ENCODE data around the gene ME3. TPM values are rescaled to one million over a fixed set of nuclear protein-coding genes. Genes with fewer than 3 reads are reported as not detected.

ME3 gene
- total and polyA plus RNA-seq, 2 donors (not counting 1 experiment from before 2014, with no cell fraction given): 8.8 to 50.7 TPM

DNA sequence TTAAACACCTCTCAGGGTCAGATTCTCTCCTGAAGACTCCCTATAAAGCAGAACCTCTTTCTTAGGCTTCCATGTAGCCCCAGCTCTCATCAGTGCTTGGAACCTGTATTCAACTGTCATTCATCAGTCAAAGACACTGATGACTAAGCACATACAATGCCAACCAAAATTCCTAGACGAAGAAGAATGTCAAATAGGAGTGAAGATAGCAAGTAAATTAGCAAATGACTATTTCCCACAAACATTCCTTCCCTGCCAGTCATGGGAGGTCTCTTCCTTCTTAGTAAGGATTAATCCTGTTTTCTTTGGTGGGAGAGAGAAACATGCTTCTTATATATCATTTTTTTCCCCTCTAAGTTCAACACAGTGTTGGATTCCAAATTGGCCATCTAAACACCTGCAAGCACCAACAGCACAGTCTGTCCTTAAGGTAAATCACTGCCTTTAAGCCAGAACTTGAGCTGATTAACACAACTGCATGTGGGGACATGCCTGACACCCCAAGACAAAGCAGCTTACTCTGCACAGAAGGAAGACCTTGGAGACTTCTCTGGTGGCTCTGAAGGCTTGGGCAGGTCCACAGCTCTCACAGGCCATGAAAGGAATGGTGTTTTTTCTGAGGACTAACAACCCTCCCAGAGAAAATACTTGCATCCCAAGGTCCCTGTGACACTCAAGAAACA is 47.5 kb upstream of the ME3 start:
- no peak overlapping the region for H3K4me3 ChIP-seq (replicated peaks in 1 of 4; ENCODE audit: control extremely low read depth in 1 of 4, insufficient read depth in 1 of 4, low read depth in 3 of 4, low read length in 4 of 4)
- H3K27me3 ChIP-seq (ENCODE audit: control insufficient read depth, insufficient read depth, low read length): no peaks in the 10 kb centered on the region
- peaks cover 17% of the 10 kb centered on the region for H3K4me1 ChIP-seq (ENCODE audit: control insufficient read depth, extremely low read depth, insufficient read depth, low read length)
- no peak overlapping the region for H3K9ac ChIP-seq (ENCODE audit: insufficient read depth, low read length)
- H4K20me1 ChIP-seq (ENCODE audit: control insufficient read depth, extremely low read depth, insufficient read depth, low read length): no peaks in the 10 kb centered on the region
- H3K27ac ChIP-seq (ENCODE audit: insufficient read depth, low read length): no peak overlapping the region
- TF ChIP-seq, protein P1, sequence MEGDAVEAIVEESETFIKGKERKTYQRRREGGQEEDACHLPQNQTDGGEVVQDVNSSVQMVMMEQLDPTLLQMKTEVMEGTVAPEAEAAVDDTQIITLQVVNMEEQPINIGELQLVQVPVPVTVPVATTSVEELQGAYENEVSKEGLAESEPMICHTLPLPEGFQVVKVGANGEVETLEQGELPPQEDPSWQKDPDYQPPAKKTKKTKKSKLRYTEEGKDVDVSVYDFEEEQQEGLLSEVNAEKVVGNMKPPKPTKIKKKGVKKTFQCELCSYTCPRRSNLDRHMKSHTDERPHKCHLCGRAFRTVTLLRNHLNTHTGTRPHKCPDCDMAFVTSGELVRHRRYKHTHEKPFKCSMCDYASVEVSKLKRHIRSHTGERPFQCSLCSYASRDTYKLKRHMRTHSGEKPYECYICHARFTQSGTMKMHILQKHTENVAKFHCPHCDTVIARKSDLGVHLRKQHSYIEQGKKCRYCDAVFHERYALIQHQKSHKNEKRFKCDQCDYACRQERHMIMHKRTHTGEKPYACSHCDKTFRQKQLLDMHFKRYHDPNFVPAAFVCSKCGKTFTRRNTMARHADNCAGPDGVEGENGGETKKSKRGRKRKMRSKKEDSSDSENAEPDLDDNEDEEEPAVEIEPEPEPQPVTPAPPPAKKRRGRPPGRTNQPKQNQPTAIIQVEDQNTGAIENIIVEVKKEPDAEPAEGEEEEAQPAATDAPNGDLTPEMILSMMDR (conservative IDR thresholded peaks at IDR 0.05 in 1 of 2, IDR thresholded peaks at IDR 0.05 in 1 of 2; ENCODE audit: low read depth in 1 of 2, low read length in 2 of 2): no peak
- no peak for TF ChIP-seq EZH2 (IDR thresholded peaks at IDR 0.05; ENCODE audit: low read length, missing control alignments)
- DNase-seq (ENCODE audit: low read depth in 2 of 2): peak; percentile 52 to 98
- no peaks in the 10 kb centered on the region for H3K9me3 ChIP-seq (ENCODE audit: control insufficient read depth, insufficient read depth, low read depth, low read length)
- no peak overlapping the region for H2AFZ ChIP-seq (ENCODE audit: low read length)
- no peaks in the 10 kb centered on the region for H3K79me2 ChIP-seq (ENCODE audit: control insufficient read depth, insufficient read depth, low read length)
- peak overlapping the region; percentile 13 for H3K4me2 ChIP-seq (ENCODE audit: extremely low read depth, insufficient read depth, low read length)
- H3K36me3 ChIP-seq (ENCODE audit: control insufficient read depth, insufficient read depth, low read length): no peaks in the 10 kb centered on the region

DNA sequence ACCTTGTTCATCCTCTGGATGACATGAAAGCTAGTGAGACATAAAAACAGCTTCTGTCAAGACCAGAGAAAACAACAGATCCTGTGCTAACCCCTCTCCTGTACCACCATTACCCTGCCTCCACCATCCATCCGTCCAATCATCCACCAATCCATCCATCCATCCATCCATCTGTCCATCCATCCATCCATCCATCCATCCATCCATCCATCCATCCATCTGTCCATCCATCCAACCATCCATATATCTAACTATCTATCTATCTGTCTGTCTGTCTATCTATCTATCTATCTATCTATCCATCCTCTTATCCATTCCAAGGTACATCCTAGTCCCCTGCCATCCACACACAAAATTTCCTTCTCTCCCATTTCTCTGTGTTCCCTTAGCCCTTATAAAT is 46.6 kb upstream of the ME3 start:
- no peak overlapping the region for H3K27ac ChIP-seq (ENCODE audit: insufficient read depth, low read length)
- H3K9ac ChIP-seq (ENCODE audit: insufficient read depth, low read length): no peak overlapping the region
- no peak overlapping the region for H3K4me2 ChIP-seq (ENCODE audit: extremely low read depth, insufficient read depth, low read length)

DNA sequence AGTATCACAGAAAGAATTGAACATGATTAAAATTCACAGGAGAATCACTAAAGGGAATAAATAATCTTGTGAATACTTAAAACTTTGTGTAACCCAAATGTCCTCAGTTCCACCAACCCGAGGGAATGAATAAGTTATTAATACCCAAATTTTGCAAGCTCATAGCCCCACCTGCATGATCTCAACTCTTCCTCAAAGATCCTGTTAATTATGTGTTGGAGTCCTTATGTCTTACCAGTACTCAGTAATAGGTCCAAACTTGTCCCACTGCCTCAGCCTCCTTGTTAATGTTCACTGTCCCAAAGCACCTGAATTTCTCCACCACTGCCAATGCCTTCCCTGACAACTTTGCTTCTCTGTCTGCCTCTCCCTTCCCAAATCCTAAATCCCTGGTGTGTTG is 46.1 kb upstream of the ME3 start:
- Histone ChIP-seq H3K4me3 (replicated peaks in 1 of 4; ENCODE audit: control extremely low read depth in 1 of 4, insufficient read depth in 1 of 4, low read depth in 3 of 4, low read length in 4 of 4) (no peak overlapping the region), H3K4me1 (ENCODE audit: control insufficient read depth, extremely low read depth, insufficient read depth, low read length) (peaks cover 17% of the 10 kb centered on the region)

More for the DNA sequence above, 46.6 kb upstream of the ME3 start:
- no peak overlapping the region for H2AFZ ChIP-seq (ENCODE audit: low read length)
- H3K9me3 ChIP-seq (ENCODE audit: control insufficient read depth, insufficient read depth, low read depth, low read length): no peaks in the 10 kb centered on the region
- H3K79me2 ChIP-seq (ENCODE audit: control insufficient read depth, insufficient read depth, low read length): no peaks in the 10 kb centered on the region
- DNase-seq (ENCODE audit: low read depth in 2 of 2): no peak
- no peaks in the 10 kb centered on the region for H3K27me3 ChIP-seq (ENCODE audit: control insufficient read depth, insufficient read depth, low read length)
- H4K20me1 ChIP-seq (ENCODE audit: control insufficient read depth, extremely low read depth, insufficient read depth, low read length): no peaks in the 10 kb centered on the region
- H3K36me3 ChIP-seq (ENCODE audit: control insufficient read depth, insufficient read depth, low read length): no peaks in the 10 kb centered on the region
- no peak overlapping the region for H3K4me3 ChIP-seq (replicated peaks in 1 of 4; ENCODE audit: control extremely low read depth in 1 of 4, insufficient read depth in 1 of 4, low read depth in 3 of 4, low read length in 4 of 4)
- TF ChIP-seq, protein P1 (conservative IDR thresholded peaks at IDR 0.05 in 1 of 2, IDR thresholded peaks at IDR 0.05 in 1 of 2; ENCODE audit: low read depth in 1 of 2, low read length in 2 of 2): no peak
- no peak for TF ChIP-seq EZH2 (IDR thresholded peaks at IDR 0.05; ENCODE audit: low read length, missing control alignments)
- peaks cover 17% of the 10 kb centered on the region for H3K4me1 ChIP-seq (ENCODE audit: control insufficient read depth, extremely low read depth, insufficient read depth, low read length)

More for the DNA sequence above, 46.1 kb upstream of the ME3 start:
- H4K20me1 ChIP-seq (ENCODE audit: control insufficient read depth, extremely low read depth, insufficient read depth, low read length): no peaks in the 10 kb centered on the region
- H3K27ac ChIP-seq (ENCODE audit: insufficient read depth, low read length): no peak overlapping the region
- H2AFZ ChIP-seq (ENCODE audit: low read length): no peak overlapping the region
- H3K9me3 ChIP-seq (ENCODE audit: control insufficient read depth, insufficient read depth, low read depth, low read length): no peaks in the 10 kb centered on the region
- TF ChIP-seq, protein P1 (conservative IDR thresholded peaks at IDR 0.05 in 1 of 2, IDR thresholded peaks at IDR 0.05 in 1 of 2; ENCODE audit: low read depth in 1 of 2, low read length in 2 of 2): no peak
- no peak for TF ChIP-seq EZH2 (IDR thresholded peaks at IDR 0.05; ENCODE audit: low read length, missing control alignments)
- no peaks in the 10 kb centered on the region for H3K36me3 ChIP-seq (ENCODE audit: control insufficient read depth, insufficient read depth, low read length)
- H3K9ac ChIP-seq (ENCODE audit: insufficient read depth, low read length): no peak overlapping the region
- no peaks in the 10 kb centered on the region for H3K27me3 ChIP-seq (ENCODE audit: control insufficient read depth, insufficient read depth, low read length)
- no peak for DNase-seq (ENCODE audit: low read depth in 2 of 2)
- H3K4me2 ChIP-seq (ENCODE audit: extremely low read depth, insufficient read depth, low read length): no peak overlapping the region
- H3K79me2 ChIP-seq (ENCODE audit: control insufficient read depth, insufficient read depth, low read length): no peaks in the 10 kb centered on the region

Data from fibroblast of lung (primary cell).